ENCODE results near the gene RIC3.

The RIC3 gene, protein sequence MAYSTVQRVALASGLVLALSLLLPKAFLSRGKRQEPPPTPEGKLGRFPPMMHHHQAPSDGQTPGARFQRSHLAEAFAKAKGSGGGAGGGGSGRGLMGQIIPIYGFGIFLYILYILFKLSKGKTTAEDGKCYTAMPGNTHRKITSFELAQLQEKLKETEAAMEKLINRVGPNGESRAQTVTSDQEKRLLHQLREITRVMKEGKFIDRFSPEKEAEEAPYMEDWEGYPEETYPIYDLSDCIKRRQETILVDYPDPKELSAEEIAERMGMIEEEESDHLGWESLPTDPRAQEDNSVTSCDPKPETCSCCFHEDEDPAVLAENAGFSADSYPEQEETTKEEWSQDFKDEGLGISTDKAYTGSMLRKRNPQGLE

GRCh38 chr11:8168485-8169257 lies at the start of gene RIC3:
Gene RIC3, minus strand, starts transcription at chr11:8169025. Its CDS starts 36 bp downstream, at chr11:8168989.
- no peak for FAIRE-seq

DNA sequence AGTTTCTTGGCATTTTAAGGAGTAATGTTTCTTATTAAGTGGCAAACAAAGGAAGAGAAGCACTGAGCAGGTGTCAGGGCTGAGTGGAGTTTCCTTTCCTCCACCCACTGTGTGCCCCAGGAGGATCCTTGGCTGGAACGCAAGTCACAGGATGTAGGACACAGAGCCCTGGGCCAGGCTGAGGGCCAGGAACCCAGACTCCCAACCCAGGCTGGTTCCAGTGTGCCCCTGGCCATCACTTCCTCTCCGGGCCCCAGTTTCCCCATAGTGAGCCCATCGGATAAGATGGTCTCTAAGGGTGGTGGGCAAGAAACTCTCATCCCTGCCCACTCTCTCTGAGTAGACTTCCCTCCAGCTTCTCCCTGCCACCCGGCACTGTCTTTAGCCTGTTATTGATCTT lies 49.6 kb upstream of the RIC3 start:
- no peak for FAIRE-seq

GRCh38 chr11:8217926-8218325 lies 49.1 kb upstream of the RIC3 start:
- no peak for FAIRE-seq

- no peak for FAIRE-seq
These were observed 48.3 kb upstream of the RIC3 start for GRCh38 chr11:8217136-8217535.

DNA sequence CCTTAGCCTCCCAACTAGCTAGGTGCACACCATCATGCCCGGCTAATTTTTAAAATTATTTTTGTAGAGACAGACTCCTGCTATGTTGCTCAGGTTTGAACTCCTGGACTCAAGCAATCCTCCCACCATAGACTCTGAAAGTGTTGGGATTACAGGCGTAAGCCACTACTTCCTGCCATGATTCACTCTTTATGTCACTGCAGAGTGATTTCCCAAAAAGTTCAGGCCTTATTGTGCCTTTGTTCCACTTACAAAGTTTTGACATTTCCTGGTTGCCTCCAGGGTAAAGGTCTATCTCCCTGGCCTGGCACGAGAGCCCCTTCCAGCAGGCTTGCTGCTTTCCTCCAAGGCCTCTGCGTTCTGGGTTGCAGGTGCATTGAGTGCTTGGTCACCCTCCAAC lies 44.6 kb upstream of the RIC3 start:
- FAIRE-seq: no peak

GRCh38 chr11:8209208-8209807 lies 40.5 kb upstream of the RIC3 start:
- no peak for FAIRE-seq

DNA sequence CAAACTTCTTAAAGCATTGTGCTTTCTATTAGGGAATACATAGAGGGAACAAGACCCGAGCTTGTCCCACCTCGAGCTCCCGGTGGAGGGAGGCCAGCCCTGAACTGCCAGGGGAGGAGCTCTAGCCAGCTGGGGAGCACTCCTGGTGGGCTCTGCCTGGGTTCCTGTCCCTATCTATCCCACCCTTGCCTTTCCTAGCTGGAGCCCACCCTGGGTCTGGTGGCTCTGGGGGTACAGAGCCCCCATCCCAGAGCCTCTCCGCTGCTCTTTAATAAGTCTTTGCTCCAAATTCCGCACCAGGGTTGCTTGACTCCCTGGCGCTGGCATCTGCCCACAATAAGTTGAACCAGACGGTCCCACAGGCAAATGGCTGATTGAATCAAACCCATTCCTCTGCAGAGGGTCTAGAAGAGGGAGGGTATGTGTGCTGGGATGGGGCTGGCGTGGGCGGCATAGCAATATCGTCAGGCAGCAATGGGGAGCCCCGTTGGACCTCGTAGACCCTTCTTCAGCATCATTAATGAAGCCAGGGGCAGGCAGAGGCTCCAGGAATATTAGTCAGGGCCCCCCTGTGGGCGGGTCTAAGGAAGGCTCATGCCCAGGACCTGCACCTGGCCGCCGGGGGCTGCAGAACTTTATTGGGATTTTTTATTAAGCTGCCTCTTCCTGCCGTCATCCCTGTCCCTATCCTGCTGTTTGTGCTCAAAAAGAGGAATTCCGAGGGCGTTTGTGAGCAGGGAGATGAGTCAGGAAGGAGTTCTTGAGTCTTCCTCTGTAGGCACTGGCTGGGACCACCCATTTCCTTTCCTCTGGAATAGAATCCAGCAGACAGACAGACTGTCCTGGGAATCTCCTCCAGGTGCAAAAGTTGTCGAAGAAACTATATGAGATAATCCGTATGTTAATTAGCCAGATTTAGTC lies 38.5 kb upstream of the RIC3 start:
- no peak for FAIRE-seq

- no peak for FAIRE-seq
These were observed 37.6 kb upstream of the RIC3 start for GRCh38 chr11:8206251-8207079.

DNA sequence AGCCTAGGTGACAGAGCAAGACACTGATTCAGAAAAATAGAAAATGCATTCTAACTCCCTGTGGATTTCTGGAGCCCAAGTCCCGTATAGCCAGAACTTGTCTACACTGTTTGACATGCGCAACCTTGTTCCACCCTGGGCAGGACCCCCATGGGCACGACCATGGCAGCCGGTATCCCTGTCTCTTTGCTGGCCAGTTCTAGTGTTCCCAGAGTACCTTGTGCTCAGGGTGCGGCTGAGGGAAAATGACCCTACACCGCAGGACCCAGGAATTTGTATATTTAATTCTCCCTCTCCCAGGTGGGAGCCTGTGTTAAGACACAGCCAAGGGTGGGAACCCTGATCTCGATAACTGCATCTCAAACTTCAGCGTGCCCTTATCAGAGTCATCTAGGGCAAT lies 36.7 kb upstream of the RIC3 start:
- no peak for FAIRE-seq

DNA sequence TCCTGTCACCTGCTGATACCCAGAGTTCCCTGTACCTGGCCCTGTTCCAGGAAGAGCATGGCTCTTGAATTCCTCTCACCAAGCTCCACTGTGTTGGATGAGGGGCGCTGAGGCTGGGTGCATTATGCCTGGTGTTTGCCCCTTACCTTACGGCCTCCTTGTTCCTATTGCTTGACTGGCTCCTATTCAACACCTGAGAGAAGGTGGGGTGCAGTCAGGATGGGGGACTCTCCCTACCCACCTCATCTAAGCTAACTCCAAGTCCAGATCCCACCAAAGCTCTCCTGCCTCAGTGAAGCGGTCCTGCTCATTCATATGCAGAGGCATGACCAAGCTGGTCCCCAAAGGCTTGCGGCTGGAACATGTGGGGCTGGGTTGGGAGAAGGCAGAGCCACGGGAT lies 35.8 kb upstream of the RIC3 start:
- no peak for FAIRE-seq

DNA sequence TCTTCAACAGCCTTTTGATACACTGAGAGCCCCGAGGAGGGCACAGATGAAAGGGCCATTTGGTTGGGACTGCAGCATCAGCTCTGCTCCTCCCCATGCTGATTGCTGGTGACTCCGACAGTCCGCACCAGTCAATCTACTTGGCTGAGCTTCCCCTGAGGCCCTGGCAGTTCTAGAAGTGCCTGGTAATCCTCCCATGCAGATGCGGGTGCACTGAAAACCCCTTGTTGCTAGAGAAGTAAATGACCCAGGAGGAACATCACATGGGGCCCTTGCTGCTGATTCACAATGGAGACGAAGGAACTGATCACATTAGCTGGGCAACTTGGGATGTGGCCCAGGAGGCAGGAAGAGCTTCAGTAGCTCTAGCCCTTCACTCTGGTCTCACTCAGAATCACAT lies 35.2 kb upstream of the RIC3 start:
- FAIRE-seq: no peak

GRCh38 chr11:8203414-8203715 lies 34.5 kb upstream of the RIC3 start:
- no peak for FAIRE-seq

GRCh38 chr11:8202516-8203413 lies 33.9 kb upstream of the RIC3 start:
- FAIRE-seq: no peak

GRCh38 chr11:8201644-8202365 lies 33.0 kb upstream of the RIC3 start:
- FAIRE-seq: no peak

GRCh38 chr11:8199676-8200075 lies 30.9 kb upstream of the RIC3 start:
- FAIRE-seq: no peak

DNA sequence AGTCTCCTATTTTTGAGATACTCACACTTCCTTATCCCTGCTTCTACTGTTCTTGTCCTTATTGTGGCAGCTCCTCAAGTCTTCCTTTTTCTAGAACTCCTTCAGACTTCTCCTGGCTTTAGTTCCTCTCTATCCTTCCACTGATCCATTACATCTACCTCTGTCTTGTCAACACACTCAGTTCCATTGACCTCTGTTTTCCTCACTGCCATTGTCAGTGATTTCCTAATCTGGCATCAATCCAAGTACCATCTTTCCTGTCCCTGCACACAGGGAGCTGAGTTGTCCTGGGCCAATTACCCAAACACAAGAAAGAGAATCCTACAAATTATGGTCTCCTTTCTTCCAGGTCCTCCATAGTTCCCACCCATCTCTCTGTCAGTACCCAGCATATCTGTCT lies 27.9 kb upstream of the RIC3 start:
- no peak for FAIRE-seq

DNA sequence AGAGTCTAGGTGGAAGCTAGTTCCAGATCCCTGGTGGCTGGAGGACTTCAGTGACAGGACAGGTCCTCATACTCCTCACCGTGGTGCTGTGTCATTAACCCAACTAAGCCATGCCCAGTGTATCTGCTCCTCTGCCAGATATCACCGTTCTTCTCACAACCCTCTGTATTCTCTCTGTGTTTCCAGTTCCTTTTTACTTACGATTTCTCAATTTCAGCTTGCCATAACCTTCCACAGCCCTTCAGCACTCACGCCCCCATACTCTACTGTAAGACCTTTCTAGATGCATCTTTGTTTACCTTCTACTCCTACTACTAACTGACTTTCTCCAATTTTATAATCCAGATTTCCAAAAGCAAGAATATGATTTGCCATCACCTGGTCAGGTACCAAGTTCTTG lies 26.1 kb upstream of the RIC3 start:
- FAIRE-seq: no peak

- no peak for FAIRE-seq
These were observed 24.0 kb upstream of the RIC3 start for GRCh38 chr11:8192896-8193209.

GRCh38 chr11:8192016-8192895 lies 23.4 kb upstream of the RIC3 start:
- peak; percentile 20 for FAIRE-seq

- FAIRE-seq: no peak
These were observed 21.6 kb upstream of the RIC3 start for GRCh38 chr11:8190431-8190830.

Data from TTC549 (cell line).